HFF-Myc (cell line): ENCODE results near the gene SLC5A2.
"Not testable (repeated sequence)": the region's sequence is repeated elsewhere in the genome, so short reads cannot be mapped to it uniquely, and the experiment has no call there.

Experiments
- DNase-seq: peaks from one replicate; pipeline ENCODE4 v3.0.0-alpha.2; 2011; ENCODE audit warnings: low read depth; ENCODE audit errors: extremely low read depth
- H3K4me3 ChIP-seq: replicated peaks from 2 replicates; pipeline ENCODE4 v1.5.1; 2011; ENCODE audit warnings: low read depth, mild to moderate bottlenecking, control low read depth, low read length
- TF ChIP-seq, protein P1 (sequence below): IDR thresholded peaks from 2 replicates; pipeline ENCODE4 v1.5.1; 2012; ENCODE audit warnings: mild to moderate bottlenecking, low read depth, low read length, control low read depth; ENCODE audit errors: missing control alignments

The SLC5A2 gene

DNA sequence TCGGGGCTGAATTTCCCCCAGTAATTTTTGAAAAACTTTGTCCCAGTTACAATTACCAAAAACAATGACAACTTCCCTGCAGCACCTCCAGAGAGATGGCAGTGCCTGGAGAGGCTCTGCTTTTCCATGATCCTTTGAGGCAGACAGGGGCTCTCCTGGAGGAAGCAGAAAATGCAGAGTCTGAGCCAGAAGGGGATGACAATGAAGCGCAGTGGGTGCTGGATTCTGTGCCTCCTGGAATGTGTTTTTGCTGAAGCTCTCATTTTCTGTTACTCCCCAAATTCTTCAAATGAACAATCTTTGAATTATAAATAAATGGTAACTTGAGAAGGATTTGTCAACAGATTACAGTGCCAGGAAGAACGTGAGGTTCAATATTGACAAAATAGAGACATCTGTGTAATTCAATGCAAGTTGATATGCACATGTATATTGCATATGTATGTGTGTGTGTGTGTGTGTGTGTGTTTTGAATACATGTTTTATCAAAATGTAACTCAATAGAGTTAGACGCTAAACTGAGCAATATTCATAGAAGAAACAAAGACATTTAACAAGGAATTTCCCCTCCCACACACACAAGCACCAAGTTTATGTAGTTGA, 35.0 kb downstream of the SLC5A2 start:
- TF ChIP-seq, protein P1, sequence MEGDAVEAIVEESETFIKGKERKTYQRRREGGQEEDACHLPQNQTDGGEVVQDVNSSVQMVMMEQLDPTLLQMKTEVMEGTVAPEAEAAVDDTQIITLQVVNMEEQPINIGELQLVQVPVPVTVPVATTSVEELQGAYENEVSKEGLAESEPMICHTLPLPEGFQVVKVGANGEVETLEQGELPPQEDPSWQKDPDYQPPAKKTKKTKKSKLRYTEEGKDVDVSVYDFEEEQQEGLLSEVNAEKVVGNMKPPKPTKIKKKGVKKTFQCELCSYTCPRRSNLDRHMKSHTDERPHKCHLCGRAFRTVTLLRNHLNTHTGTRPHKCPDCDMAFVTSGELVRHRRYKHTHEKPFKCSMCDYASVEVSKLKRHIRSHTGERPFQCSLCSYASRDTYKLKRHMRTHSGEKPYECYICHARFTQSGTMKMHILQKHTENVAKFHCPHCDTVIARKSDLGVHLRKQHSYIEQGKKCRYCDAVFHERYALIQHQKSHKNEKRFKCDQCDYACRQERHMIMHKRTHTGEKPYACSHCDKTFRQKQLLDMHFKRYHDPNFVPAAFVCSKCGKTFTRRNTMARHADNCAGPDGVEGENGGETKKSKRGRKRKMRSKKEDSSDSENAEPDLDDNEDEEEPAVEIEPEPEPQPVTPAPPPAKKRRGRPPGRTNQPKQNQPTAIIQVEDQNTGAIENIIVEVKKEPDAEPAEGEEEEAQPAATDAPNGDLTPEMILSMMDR = no peak
- H3K4me3 ChIP-seq = no peak overlapping the region
- no peak for DNase-seq

DNA sequence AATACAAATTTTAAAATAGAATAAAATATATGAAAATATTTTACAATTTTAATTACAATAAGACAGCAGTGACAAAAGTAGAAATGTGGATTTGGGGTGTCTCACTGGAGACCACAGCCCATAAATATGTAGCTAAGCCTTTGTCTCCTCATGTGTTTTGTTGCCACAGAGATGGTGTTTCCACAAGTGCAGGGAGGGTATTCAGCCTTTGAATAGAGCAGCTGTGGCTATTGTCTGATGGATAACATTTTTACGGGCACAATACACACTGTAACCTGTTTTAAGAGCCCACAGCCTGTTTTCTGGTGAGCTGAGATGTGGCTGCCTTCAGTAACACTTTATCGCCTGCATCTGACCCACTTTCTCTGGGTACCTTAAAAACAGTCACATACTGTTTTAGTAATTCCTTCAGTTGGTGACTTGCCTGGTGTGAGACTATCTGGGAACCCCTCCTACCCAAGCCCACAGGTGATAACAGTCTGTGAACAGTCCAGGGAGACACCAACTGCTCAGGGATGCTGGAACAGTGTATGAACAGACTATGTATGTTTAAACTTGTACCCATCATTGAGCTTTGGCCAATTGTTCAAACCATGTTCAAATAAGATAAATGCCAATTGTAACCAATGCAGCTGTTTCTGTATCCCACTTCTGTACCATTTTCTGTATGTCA, 37.0 kb downstream of the SLC5A2 start:
- TF ChIP-seq, protein P1 = no peak
- H3K4me3 ChIP-seq = no peak overlapping the region
- DNase-seq = no peak

DNA sequence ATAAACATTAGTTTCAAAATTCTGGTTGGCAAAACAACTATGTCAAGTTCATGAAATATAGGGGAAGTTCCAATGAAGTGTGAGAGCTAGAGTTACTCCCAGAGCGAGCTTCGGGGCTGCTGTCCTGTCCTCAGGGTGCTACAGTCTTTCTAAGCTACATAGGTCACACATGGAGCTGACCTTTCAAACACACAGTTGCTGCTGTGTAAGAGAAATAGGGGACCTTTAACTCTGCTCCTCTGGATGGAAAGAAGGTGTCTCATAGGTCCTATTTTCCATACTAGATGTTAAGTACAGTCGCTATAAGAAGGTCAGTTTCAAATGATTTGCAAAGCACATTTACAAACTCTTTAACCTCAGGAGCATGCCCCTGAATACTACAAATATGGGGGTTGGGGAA, 38.4 kb downstream of the SLC5A2 start:
- H3K4me3 ChIP-seq = no peak overlapping the region

DNA sequence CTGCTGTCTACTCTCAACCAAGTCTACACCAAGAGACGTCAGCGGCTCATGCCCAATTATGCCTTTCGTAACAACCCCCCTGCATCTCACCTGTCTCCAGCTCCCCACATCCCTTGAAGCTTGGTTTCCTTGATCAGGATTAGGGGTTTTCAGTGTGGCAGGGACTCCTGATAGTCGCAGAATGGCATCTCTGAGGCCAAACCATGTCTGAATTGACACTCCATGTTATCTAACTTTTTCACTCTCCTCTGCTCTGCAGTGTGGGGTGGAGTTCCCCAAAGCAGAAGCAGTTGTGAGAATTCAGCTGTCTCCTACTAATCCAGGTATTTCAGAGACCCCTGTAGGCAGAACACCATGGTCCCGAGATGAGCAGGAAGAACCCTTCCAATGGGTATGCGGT, 39.1 kb downstream of the SLC5A2 start:
- no peak overlapping the region for H3K4me3 ChIP-seq
- TF ChIP-seq, protein P1 = no peak

More for the DNA sequence above, 38.4 kb downstream of the SLC5A2 start:
- DNase-seq = no peak
- TF ChIP-seq, protein P1 = no peak

DNA sequence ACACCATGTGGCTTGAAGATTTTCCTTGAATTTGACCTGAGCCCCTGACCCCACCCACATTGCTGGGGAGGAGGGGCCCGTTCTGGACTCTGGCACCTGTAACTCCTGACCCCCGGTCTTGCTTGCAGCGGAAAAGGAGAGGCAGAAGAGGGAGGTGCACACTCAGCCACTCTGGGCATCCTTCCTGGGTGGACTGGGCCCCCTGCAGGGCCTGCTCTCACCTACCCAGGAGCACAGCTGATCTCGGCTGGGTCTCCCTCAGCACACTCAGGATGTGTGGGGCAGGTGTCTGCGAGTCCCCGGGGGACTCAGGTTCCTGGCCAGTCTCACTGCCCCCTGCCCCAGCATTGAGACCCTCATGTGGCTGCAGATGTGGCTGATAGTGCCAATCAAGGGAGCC, 40.8 kb downstream of the SLC5A2 start:
- not testable (repeated sequence) for DNase-seq, H3K4me3 ChIP-seq

More for the DNA sequence above, 39.1 kb downstream of the SLC5A2 start:
- no peak for DNase-seq

DNA sequence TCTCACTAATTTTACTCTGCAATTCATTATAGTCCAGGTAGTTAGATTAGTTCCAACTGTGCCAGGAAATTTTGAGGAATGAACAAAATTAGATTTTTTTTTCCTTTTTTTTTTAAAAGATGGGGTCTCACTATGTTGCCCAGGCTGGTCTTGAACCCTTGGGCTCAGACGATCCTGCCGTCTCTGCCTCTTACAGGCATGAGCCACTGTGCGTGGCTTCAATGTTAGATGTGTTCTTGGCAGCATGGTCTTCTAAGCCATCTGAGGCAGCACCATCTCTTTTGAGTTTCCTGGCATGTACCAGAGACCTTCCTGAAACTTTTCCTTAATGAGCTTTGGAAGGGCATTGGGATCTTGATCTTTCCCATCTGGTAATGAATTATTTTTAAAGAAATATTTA, 42.2 kb downstream of the SLC5A2 start:
- no peak overlapping the region for H3K4me3 ChIP-seq
- TF ChIP-seq, protein P1 = no peak
- DNase-seq = no peak

DNA sequence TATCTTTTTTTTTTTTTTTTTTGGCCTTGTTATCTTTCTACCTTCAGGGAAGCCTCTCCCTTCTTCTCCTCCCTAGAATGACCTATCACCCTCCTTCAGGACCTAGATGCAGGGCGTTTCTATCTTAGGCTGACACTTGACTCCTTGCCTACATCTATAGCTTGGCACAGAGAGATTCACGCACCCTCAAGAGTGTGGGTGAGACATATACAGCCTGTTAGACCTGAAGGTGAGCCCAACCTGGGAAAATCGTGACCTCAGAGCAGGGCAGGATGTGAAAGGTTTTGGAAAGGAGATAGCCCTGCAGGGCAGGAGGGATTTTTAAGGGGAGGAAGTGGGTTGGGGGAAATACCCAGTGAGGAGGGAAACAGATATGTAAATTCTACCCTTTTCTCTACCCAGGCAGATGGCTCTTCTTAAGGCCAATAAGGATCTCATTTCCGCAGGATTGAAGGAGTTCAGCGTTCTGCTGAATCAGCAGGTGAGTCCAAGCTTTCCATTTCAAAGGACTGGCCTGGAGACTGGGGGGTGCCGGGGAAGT, 44.9 kb downstream of the SLC5A2 start, which contains the start of gene AHSP:
Gene AHSP (plus strand): TSS at position 167 of the 541 bp plus-strand sequence. CDS start 240 bp downstream, at position 407.
- no peak for DNase-seq
- TF ChIP-seq, protein P1 = no peak
- H3K4me3 ChIP-seq = no peak within 1 kb of the TSS
